ENCODE measurements around the gene UBL7. TPM values are rescaled to one million over a fixed set of nuclear protein-coding genes. Genes with fewer than 3 reads are reported as not detected.

Gene UBL7
- total RNA-seq, 1 donor from 2014 or later: 18.6 TPM

DNA sequence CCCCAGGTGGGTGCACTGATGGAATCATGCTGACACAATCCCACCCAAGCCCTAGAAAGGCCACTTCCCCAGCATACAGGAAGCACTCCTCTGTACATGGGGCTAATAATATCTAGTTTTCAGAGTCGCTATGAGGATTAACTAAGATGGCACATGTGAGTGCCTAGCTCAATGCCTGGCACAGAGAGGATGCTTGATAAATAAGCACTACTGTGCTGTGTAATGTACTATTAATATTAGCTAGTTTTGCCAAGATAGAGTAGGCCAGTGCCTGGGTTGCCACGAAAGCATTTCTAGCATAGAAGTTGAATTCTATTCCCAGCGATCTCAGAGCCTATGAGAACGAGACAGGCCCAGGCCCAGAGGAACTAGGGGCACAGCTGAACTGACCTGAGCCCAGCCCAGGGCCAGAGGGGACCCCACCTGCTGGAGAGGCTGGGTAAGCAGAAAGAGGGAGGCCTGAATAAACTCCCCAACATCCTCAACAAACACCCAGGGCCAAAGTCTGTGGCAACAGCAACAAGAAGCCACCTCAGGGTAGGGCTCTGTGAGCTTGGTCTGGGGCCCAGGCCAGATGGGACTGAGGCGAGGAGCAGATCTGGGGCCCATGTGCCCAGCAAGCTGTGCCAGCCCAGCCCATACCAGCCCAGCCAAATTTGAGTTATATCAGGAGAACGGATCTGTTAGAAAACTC lies 19.6 kb downstream of the UBL7 start:
- no peak for DNase-seq

DNA sequence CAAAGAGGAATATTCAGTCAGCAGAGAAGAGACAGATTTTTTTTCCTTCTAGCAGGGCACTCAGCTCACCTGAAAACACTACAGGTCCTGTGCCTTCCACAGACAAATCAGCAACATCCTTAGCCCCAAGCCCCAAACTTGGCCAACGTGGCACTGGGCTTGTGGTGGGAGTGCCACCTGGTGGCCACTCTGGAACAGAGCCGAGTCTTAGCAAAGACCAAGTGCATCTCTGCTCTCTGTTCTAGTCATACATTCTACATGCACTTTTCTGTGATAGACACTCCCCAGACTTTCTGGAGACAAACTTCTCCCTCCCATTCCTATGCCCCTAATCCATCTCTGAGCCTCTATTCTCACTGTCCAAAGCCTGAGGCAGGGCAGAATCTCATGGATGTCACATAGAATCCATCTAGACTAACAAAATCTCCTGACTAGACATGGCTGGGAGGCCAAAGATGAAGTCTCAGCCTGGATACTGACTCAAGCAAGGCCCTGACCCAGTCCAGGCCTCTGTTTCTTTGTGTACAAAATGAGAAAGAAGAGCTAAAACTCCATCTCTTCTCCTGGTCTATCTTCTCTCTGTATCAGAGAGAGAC lies 22.1 kb downstream of the UBL7 start:
- DNase-seq: peak; percentile 65

- no peak for DNase-seq
These were observed 22.8 kb downstream of the UBL7 start for GRCh38 chr15:74438206-74438605.

- peak; percentile 14 for DNase-seq
These were observed 26.5 kb downstream of the UBL7 start for GRCh38 chr15:74434263-74435136.

DNA sequence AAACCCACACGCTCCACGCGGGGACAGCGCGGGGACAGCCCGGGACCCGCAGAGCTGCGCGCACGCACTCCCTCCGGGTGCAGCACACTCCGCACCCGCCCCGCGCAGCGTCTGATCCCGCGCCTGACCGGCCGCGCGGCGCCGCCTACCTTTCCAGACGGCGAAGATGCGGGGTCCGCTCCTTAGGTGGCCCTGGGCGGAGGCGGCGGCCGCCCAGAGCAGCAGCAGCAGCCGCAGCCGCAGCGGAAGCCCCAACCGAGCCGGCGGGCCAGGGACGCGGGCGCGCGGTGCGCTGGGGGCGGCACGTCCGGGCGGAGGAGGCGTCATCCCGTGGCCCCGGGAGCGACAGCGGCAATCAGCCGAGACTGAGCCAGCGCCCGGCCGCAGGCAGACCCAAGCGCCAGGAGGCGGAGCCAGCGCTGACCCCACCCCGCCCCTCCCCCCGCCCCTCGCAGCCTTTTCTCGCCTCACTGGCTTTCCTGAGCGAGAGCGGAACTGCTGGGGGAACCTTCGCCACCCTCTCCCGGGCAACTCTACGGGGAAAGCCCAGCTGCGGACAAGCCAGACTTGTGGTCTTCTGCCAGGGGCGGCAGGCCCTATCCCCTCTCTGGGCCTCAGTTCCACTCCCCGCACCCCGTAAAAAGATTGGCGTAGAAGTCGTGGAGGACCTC lies 27.2 kb downstream of the UBL7 start, which contains the start of gene SEMA7A:
Gene SEMA7A, minus strand, starts transcription at position 367 of the 671 bp plus-strand sequence. Its CDS starts 40 bp downstream, at position 327.
- DNase-seq: peak; percentile 38

- DNase-seq: no peak
These were observed 27.9 kb downstream of the UBL7 start for GRCh38 chr15:74432968-74433591.

DNA sequence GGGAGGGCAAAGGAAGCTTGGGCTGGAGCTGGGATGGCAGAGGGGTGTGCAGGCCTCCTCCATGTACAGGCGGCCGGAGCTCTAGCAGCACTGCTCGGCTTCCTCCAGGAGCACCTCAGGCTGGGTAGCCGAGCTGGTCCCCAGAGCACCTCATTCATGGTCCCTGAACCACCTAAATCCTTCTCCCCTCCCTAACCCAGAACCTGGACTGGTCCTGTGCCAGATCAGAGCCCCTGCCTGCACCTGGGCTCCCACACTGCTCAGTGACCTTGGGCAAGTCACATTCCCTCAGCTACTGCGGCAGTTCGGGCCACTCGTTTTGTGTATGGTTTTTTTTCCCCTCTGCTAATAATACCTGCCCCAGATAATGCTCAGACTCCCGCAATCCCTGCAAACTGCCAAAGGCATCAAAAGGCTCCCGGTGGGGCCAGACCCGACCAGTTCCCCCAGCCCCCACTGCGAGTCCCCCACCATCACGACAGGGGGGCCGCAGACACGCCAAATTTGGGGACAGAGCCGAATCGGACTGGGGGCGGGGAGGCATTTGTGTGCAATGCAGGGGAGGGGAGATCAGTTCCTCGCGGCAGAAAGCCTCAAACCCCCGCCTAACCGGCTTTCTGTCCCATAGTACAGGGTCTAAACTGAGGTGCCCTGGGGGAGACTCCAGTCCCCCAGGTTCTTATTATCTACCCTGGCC lies 28.5 kb downstream of the UBL7 start:
- DNase-seq: no peak

GRCh38 chr15:74431645-74432044 lies 29.3 kb downstream of the UBL7 start:
- no peak for DNase-seq

- DNase-seq: no peak
These were observed 29.8 kb downstream of the UBL7 start for GRCh38 chr15:74431116-74431515.

DNA sequence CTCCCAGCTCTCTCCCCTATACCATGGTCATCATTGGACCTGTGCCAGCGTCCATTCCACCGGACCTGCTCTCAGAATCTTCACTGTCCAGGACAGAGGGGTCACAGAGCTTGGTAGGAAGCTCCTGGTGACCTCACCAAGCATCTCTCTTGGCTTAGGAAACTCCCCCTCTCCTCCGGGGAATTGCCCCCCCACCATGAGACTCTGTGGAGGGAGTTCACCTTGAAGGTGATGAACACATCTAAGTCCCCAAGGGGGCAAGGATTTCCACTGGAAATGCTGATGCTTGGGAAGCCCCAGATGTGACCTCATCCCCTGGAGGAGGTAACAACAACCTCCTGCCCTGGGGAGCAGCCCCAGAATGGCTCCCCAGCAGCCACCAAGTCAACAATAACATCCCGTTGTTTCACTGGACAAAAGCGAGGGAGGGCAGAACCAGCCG lies 30.4 kb downstream of the UBL7 start:
- no peak for DNase-seq

GRCh38 chr15:74429781-74430400 lies 31.1 kb downstream of the UBL7 start:
- no peak for DNase-seq

- DNase-seq: no peak
These were observed 31.8 kb downstream of the UBL7 start for GRCh38 chr15:74428970-74429780.

DNA sequence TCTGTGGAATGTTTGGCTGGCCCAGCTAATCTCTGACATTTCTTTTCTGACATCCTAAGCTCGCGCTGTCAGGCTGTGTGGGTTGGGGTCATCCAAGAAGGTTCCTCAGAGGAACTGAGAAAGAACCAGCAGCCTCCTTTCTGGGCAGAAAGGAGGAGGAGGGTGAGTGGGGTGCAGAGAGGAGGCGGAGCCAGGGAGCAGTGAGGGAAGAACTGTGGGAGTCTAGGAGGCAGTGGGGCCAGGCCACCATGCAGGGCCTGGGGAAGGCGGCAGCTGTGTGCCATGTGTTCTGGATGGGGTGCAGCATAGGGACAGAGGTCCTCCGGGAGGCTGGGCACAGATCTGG lies 32.5 kb downstream of the UBL7 start:
- DNase-seq: no peak

- DNase-seq: no peak
These were observed 33.1 kb downstream of the UBL7 start for GRCh38 chr15:74427607-74428441.

GRCh38 chr15:74426404-74427281 lies 34.3 kb downstream of the UBL7 start:
- no peak for DNase-seq

DNA sequence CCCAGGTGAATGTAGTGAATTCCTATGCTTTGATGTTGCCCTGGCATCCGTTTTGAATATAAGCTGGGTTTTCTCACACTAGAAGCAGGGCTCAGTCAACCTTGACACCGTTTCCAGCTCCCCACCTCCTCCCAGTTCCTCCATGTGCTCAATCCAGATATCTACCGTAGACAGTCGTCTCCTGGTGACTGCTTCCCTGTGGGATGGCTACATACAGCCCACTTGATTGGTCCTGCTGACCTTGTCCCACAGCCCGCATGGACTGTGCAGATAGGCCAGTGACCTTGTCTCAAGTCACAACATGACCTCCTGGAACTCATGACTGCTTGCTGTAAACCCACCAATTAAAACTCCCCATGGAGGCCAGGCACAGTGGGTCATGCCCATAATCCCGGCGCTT lies 35.3 kb downstream of the UBL7 start:
- no peak for DNase-seq

DNA sequence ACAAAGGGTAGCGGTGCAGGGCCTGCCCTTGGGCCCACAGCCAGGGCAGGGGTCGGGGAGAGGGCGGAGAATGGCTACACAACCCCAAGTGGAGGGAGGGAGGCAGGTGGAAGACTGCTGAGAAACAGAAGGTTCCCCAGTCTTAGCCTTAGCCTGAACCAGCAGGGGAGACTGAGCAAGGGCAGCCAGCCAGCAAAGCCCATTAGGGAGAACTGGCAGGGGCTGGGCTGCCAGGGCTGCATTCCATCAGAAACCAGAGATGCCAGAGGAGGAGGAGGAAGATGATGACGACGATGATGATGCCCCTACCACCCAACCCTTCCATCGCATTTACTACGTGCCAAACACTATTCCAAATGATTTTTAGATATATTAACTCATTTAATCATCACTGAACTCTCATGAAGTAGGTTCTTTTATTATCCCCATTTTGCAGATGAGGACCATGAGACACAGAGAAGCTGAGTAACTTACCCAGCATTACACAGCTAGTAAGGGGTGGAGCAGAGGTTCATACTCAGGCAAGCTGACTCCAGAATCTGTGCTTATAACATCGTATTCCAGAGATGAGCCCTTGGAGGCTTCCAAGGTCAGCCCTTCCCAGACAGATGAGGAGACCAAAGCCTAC lies 35.9 kb downstream of the UBL7 start:
- no peak for DNase-seq

Data from skin of body (tissue), 2 donors.